Measurements from ENCODE around the gene FANCC. TPM values are rescaled to one million over a fixed set of nuclear protein-coding genes. Genes with fewer than 3 reads are reported as not detected.

FANCC gene
- total and polyA plus RNA-seq, 2 of the 13 experiments (the other 11 are each of a cell fraction or from before 2014, with no cell fraction given) = 7.4 to 8.6 TPM

DNA sequence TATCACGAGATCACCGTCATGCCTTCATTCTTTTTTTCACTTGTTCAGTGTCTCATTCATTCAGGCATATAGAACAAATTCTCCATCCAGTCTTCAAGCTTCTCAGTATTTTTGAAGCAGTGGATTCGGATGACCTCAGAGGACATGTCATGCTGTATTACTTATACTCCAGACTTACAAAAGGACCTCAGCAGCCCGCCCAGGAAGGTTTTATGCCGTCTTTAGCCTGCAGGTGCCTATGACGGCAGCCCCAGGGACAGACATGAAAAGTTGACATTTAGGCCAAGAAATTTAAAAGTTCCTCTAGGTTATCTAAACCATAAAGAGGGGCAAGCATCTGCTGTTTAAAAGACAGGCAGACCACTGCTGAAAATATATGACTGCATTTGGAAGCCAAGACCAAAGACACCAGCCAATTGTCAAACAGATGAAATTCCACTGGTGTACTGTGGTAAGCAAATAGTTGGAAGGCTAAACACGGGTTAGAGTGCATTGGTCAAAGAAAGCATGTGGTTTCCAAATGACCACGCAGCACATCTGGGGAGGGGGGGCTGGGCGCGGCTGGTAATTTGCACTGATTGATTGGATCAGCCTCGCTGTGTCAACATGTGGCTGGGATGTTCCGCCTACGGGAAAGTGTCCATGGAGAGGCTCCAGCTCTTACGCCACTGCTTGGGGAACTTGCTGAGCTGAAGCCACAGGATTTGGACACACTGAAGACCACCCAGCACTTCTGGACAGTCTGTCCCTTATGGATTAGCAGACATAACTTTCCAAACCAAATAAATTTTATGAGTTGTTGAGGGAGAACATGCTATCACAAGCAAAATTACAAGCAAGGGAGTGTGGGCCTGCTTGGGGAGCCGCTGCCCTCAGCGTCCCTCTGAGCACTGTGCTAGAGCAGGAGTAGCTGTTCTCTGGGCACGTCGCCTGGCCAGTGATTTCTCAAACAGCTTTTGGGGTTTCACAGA is 173.6 kb downstream of the FANCC start (continued):
- no peak for TF ChIP-seq JUND (CRISPR knock-in tag; IDR thresholded peaks at IDR 0.05)
- no peak for TF ChIP-seq ZNF784 (CRISPR knock-in tag; IDR thresholded peaks at IDR 0.05; ENCODE audit: borderline replicate concordance)
- TF ChIP-seq SOX6 (IDR thresholded peaks at IDR 0.05) = no peak
- TF ChIP-seq SOX6 (CRISPR knock-in tag; IDR thresholded peaks at IDR 0.05) = peak; percentile 67; the same call in 1 of the 2 replicates
- TF ChIP-seq RFXAP (CRISPR knock-in tag; IDR thresholded peaks at IDR 0.05; ENCODE audit: borderline replicate concordance) = no peak
- TF ChIP-seq ZNF30 (CRISPR knock-in tag; IDR thresholded peaks at IDR 0.05) = no peak
- TF ChIP-seq DR1 (CRISPR knock-in tag; IDR thresholded peaks at IDR 0.05) = no peak
- TF ChIP-seq HOXA3 (CRISPR knock-in tag; IDR thresholded peaks at IDR 0.05) = peak; percentile 59; the same call in 1 of the 2 replicates
- no peak for TF ChIP-seq RBM39 (IDR thresholded peaks at IDR 0.05; ENCODE audit: low read depth, low read length, poor library complexity, severe bottlenecking)
- TF ChIP-seq FOSL2 (CRISPR knock-in tag; IDR thresholded peaks at IDR 0.05) = peak; percentile 31; the same call in 1 of the 2 replicates
- TF ChIP-seq SALL2 (CRISPR knock-in tag; IDR thresholded peaks at IDR 0.05) = no peak
- TF ChIP-seq, protein P1, sequence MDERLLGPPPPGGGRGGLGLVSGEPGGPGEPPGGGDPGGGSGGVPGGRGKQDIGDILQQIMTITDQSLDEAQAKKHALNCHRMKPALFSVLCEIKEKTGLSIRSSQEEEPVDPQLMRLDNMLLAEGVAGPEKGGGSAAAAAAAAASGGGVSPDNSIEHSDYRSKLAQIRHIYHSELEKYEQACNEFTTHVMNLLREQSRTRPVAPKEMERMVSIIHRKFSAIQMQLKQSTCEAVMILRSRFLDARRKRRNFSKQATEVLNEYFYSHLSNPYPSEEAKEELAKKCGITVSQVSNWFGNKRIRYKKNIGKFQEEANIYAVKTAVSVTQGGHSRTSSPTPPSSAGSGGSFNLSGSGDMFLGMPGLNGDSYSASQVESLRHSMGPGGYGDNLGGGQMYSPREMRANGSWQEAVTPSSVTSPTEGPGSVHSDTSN (CRISPR knock-in tag; IDR thresholded peaks at IDR 0.05) = no peak
- TF ChIP-seq, protein P2, sequence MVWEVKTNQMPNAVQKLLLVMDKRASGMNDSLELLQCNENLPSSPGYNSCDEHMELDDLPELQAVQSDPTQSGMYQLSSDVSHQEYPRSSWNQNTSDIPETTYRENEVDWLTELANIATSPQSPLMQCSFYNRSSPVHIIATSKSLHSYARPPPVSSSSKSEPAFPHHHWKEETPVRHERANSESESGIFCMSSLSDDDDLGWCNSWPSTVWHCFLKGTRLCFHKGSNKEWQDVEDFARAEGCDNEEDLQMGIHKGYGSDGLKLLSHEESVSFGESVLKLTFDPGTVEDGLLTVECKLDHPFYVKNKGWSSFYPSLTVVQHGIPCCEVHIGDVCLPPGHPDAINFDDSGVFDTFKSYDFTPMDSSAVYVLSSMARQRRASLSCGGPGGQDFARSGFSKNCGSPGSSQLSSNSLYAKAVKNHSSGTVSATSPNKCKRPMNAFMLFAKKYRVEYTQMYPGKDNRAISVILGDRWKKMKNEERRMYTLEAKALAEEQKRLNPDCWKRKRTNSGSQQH (CRISPR knock-in tag; IDR thresholded peaks at IDR 0.05; ENCODE audit: low read depth) = no peak
- TF ChIP-seq RCOR2 (CRISPR knock-in tag; IDR thresholded peaks at IDR 0.05) = no peak
- TF ChIP-seq KDM5B (CRISPR knock-in tag; IDR thresholded peaks at IDR 0.05; ENCODE audit: borderline replicate concordance) = no peak
- TF ChIP-seq, protein P3, sequence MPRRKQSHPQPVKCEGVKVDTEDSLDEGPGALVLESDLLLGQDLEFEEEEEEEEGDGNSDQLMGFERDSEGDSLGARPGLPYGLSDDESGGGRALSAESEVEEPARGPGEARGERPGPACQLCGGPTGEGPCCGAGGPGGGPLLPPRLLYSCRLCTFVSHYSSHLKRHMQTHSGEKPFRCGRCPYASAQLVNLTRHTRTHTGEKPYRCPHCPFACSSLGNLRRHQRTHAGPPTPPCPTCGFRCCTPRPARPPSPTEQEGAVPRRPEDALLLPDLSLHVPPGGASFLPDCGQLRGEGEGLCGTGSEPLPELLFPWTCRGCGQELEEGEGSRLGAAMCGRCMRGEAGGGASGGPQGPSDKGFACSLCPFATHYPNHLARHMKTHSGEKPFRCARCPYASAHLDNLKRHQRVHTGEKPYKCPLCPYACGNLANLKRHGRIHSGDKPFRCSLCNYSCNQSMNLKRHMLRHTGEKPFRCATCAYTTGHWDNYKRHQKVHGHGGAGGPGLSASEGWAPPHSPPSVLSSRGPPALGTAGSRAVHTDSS (CRISPR knock-in tag; conservative IDR thresholded peaks at IDR 0.05) = no peak
- TF ChIP-seq RXRA (CRISPR knock-in tag; IDR thresholded peaks at IDR 0.05) = no peak; the same call in 1 of the 2 replicates
- TF ChIP-seq ZNF580 (CRISPR knock-in tag; IDR thresholded peaks at IDR 0.05; ENCODE audit: borderline replicate concordance, low read depth) = no peak
- no peak for TF ChIP-seq ZNF331 (CRISPR knock-in tag; IDR thresholded peaks at IDR 0.05)
- no peak for TF ChIP-seq ZFP82 (CRISPR knock-in tag; IDR thresholded peaks at IDR 0.05; ENCODE audit: borderline replicate concordance)
- no peak for TF ChIP-seq STAG1 (CRISPR knock-in tag; IDR thresholded peaks at IDR 0.05)
- no peak for TF ChIP-seq CCAR2 (optimal IDR thresholded peaks at IDR 0.05; ENCODE audit: low read depth, low read length)
- no peak for TF ChIP-seq YEATS4 (CRISPR knock-in tag; IDR thresholded peaks at IDR 0.05; ENCODE audit: borderline replicate concordance)
